A673 (cell line): Measurements from ENCODE around the gene RNF220. TPM values are rescaled to one million over a fixed set of nuclear protein-coding genes. Genes with fewer than 3 reads are reported as not detected.

Experiments
- BruUV-seq: library from RNA; stranded (reverse); fragments of 400-500 nt; replicated peaks from 2 replicates; lab custom pipeline; 2021; lab: Mats Ljungman, UMichigan
- CTCF ChIA-PET: fragments of 300-600 bp; sonication (Branson Sonifier 250); formaldehyde crosslinking; loops from one replicate; lab custom pipeline; 2022; ENCODE audit warnings: antibody characterized with exemption; lab: Charles Lee
- POLR2A ChIA-PET: fragments of 300-600 bp; sonication (Branson Sonifier 250); formaldehyde crosslinking; loops from one replicate; lab custom pipeline; 2022; ENCODE audit warnings: antibody characterized with exemption; ENCODE audit not compliant: low non-redundant PET; lab: Charles Lee
- DNase-seq: peaks from one replicate; pipeline ENCODE4 v3.0.0-alpha.2; 2015; ENCODE audit warnings: low spot score
- H3K27ac ChIP-seq: fragments of 200-600 bp; sonication (generic); 2 replicates; pipeline ENCODE4 v1.5.1; 2016; ENCODE audit warnings: mixed run types, low read depth, mild to moderate bottlenecking, mixed read lengths, antibody characterized with exemption, low read length; ENCODE audit not compliant: poor library complexity, severe bottlenecking
- H3K27me3 ChIP-seq: fragments of 200-600 bp; sonication (generic); replicated peaks from 2 replicates; pipeline ENCODE4 v1.6.1; 2017; ENCODE audit warnings: mixed run types, low read depth, mild to moderate bottlenecking, mixed read lengths, antibody characterized with exemption, low read length; ENCODE audit not compliant: insufficient read depth, poor library complexity
- H3K36me3 ChIP-seq: fragments of 200-600 bp; sonication (generic); 2 replicates; pipeline ENCODE4 v1.6.1; 2016; ENCODE audit warnings: mixed run types, mild to moderate bottlenecking, mixed read lengths, antibody characterized with exemption, low read length; ENCODE audit not compliant: insufficient read depth, poor library complexity, severe bottlenecking
- H3K4me1 ChIP-seq: fragments of 200-600 bp; sonication (generic); 2 replicates; pipeline ENCODE4 v1.6.1; 2017; ENCODE audit warnings: mixed run types, mild to moderate bottlenecking, mixed read lengths, antibody characterized with exemption, low read length; ENCODE audit not compliant: insufficient read depth, poor library complexity, severe bottlenecking
- H3K4me3 ChIP-seq: fragments of 200-600 bp; sonication (generic); 2 replicates; pipeline ENCODE4 v1.5.1; 2016; ENCODE audit warnings: low read depth, mixed run types, mild to moderate bottlenecking, mixed read lengths, low read length; ENCODE audit not compliant: poor library complexity, severe bottlenecking
- H3K9me3 ChIP-seq: fragments of 200-600 bp; sonication (generic); 2 replicates; pipeline ENCODE4 v1.6.1; 2016; ENCODE audit warnings: mixed run types, low read depth, mild to moderate bottlenecking, mixed read lengths, antibody characterized with exemption, low read length; ENCODE audit not compliant: poor library complexity, severe bottlenecking
- CTCF ChIP-seq: fragments of 300-800, 200-600 bp; sonication (generic); conservative IDR thresholded peaks from 2 replicates; pipeline ENCODE4 v1.5.1; 2017; ENCODE audit warnings: low read depth, mild to moderate bottlenecking, antibody characterized with exemption, low read length, moderate library complexity, mixed read lengths
- EZH2 ChIP-seq: fragments of 200-600 bp; sonication (generic); IDR thresholded peaks from 2 replicates; pipeline ENCODE4 v1.6.1; 2017; ENCODE audit warnings: borderline replicate concordance, low read depth, mild to moderate bottlenecking, mixed read lengths, antibody characterized with exemption, low read length; ENCODE audit not compliant: poor library complexity, severe bottlenecking
- intact Hi-C: fragments of 100-400 bp; cut with micrococcal nuclease; formaldehyde crosslinking; loops from one replicate; pipeline ENCODE4 v1.10.0; 2022; ENCODE audit not compliant: unreplicated experiment
- total RNA-seq: library from RNA; stranded (reverse); gene quantifications from 2 replicates; pipeline ENCODE4 v1.2.3, GENCODE V29; 2021

The RNF220 gene
- total RNA-seq, 1 experiment from 2014 or later: 80.6 TPM

GRCh38 chr1:44625348-44625747 is 220.3 kb downstream of the RNF220 start:
- no peak for TF ChIP-seq EZH2
- no peak for TF ChIP-seq CTCF
- DNase-seq: no peak
- Histone ChIP-seq H3K27ac (no peak overlapping the region), H3K4me1 (no peaks in the 10 kb centered on the region), H3K4me3 (no peak overlapping the region), H3K27me3 (no peaks in the 10 kb centered on the region), H3K36me3 (no peaks in the 10 kb centered on the region), H3K9me3 (no peaks in the 10 kb centered on the region)
- CTCF ChIA-PET: interaction anchor here (0.5 kb wide), 1 partner anchor 28 kb away, joined by 5 read pairs; no protein-coding TSS in a partner anchor
- BruUV-seq: no TSS peak
- POLR2A ChIA-PET: no interaction called here
- intact Hi-C loops: no loop called here

GRCh38 chr1:44628962-44629756 is 224.1 kb downstream of the RNF220 start:
- POLR2A ChIA-PET: interaction anchor here (0.6 kb wide), 1 partner anchor 35 kb away, joined by 6 read pairs; no protein-coding TSS in a partner anchor
- no TSS peak for BruUV-seq

GRCh38 chr1:44630116-44630515 is 225.1 kb downstream of the RNF220 start:
- CTCF ChIA-PET: no interaction called here

More at GRCh38 chr1:44628962-44629756, 224.1 kb downstream of the RNF220 start:
- H3K36me3 ChIP-seq: no peaks in the 10 kb centered on the region
- H3K9me3 ChIP-seq: no peaks in the 10 kb centered on the region
- peaks cover 10% of the 10 kb centered on the region for H3K4me1 ChIP-seq
- H3K27me3 ChIP-seq: no peaks in the 10 kb centered on the region
- no peak overlapping the region for H3K27ac ChIP-seq
- intact Hi-C loops: no loop called here
- H3K4me3 ChIP-seq: no peak overlapping the region
- TF ChIP-seq EZH2 (no peak), CTCF (no peak)
- CTCF ChIA-PET: no interaction called here
- no peak for DNase-seq

More at GRCh38 chr1:44630116-44630515, 225.1 kb downstream of the RNF220 start:
- BruUV-seq: no TSS peak
- POLR2A ChIA-PET: no interaction called here
- Histone ChIP-seq H3K36me3 (peaks cover 9% of the 10 kb centered on the region), H3K27ac (no peak overlapping the region), H3K27me3 (no peaks in the 10 kb centered on the region), H3K4me1 (peaks cover 10% of the 10 kb centered on the region), H3K9me3 (no peaks in the 10 kb centered on the region), H3K4me3 (no peak overlapping the region)
- no peak for DNase-seq
- intact Hi-C loops: no loop called here
- no peak for TF ChIP-seq CTCF
- TF ChIP-seq EZH2: no peak
